Stimulated activated CD4-positive, alpha-beta T cell treated with anti-CD3 and anti-CD28 coated beads, TNF-alpha, amount 100 ng/mL, for 4 hours (primary cell): ENCODE measurements around the gene SMARCC2.
"Not testable (repeated sequence)": the region's sequence is repeated elsewhere in the genome, so short reads cannot be mapped to it uniquely, and the experiment has no call there.

ENCODE experiments used
- DNase-seq, 3 experiments: peaks; one replicate each; pipeline ENCODE4 v3.0.0-alpha.2; 2020; ENCODE audit warnings: low read depth in 3 of 3

SMARCC2 gene

DNA sequence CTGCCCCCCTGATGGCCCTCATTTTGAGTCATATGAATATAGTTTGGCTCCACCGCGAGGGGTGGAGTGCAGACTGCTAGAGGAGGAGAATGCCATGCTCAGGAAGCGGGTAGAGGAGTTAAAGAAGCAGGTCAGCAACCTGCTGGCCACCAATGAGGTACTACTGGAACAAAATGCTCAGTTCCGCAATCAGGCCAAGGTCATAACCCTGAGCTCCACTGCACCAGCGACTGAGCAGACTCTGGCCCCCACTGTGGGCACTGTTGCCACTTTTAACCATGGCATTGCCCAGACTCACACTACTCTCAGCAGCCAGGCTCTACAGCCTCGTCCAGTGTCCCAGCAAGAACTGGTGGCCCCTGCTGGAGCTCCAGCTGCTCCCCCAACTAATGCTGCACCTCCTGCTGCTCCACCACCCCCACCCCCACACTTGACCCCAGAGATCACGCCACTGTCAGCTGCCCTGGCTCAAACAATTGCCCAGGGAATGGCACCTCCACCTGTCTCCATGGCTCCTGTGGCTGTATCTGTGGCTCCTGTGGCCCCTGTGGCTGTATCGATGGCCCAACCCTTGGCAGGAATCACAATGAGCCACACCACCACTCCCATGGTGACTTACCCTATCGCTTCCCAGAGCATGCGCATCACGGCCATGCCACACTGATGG lies 67.9 kb downstream of the SMARCC2 start:
- DNase-seq, result no peak

DNA sequence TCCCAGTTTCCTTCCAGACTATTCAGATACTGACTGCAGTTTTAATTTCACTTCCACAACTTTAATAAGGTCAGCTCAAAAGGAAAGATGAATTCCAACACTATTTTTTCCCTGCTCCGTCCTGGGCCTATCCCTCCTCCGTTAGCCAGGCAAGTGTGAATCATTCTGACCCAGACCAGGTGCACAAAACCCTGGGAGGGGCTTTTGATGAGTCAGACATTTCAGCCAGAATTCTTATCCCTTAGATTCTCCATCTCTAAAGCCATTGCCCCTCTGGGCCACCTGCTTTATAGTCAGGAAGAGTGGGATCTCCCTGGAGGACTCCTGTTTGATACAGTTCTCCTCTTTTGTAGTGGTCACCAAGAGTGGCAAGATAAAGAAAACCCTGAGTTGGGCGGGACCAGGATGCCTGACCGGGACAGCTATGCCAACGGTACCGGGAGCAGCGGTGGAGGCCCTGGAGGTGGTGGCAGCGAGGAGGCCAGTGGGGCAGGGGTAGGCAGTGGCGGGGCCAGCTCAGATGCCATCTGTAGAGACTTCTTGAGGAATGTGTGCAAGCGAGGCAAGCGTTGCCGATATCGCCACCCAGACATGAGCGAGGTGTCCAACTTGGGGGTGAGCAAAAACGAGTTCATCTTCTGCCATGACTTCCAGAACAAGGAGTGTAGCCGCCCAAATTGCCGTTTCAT lies 69.0 kb downstream of the SMARCC2 start:
- DNase-seq, result no peak

DNA sequence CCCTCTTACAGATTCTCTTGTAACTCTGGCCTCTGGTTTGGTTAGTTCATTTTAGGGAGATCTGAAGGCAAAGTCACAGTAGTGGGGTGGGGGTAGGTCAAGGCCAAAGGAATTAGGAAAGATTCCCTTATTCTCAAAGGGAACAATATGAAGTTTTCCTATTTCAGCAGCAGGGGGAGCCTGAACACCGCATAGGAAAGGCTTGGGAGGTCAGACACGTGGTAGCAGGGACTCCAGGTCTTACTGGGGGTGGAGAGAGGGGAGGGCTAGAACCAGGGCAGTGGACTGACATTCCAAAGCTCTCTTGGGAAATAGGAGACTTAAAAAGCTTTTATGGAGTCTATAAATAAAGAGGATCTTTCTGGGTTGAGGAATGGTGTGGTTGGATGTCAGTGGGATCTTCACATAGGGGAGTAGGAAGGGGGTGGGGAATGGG lies 69.9 kb downstream of the SMARCC2 start:
- DNase-seq, result peak in 1 of 3 experiments; percentile 28

DNA sequence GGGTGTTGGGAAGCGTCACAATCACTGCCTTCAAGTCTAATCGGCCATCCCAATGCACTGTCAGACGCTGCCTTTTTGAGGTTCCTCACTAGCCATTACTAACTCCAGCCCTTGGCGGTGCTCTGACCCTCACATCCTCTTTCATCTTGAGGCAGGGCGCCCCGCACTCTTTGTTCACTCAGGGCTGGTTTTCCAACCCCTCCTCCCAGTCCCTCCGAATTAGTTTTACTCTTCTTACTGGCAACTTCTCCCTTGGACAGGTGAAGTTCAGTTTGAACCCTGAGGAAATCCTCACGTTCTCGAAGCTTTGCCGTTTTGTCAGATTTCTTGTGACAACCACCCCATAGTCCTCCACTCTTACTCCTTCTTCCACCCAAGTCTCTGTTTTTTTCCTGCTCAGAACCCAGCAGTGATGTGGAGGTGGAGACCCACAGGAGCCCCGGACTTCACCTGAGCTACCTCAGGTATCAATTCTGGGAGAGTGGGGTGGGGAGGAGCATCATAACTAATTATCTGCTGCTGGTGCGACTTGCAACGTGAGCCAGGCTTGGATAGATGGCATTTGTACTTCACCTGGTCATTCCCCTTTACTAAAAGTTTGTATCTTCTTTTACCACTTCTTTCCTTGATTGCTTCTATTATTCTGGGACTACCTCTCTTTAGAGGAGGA lies 70.5 kb downstream of the SMARCC2 start:
- no peak for DNase-seq

DNA sequence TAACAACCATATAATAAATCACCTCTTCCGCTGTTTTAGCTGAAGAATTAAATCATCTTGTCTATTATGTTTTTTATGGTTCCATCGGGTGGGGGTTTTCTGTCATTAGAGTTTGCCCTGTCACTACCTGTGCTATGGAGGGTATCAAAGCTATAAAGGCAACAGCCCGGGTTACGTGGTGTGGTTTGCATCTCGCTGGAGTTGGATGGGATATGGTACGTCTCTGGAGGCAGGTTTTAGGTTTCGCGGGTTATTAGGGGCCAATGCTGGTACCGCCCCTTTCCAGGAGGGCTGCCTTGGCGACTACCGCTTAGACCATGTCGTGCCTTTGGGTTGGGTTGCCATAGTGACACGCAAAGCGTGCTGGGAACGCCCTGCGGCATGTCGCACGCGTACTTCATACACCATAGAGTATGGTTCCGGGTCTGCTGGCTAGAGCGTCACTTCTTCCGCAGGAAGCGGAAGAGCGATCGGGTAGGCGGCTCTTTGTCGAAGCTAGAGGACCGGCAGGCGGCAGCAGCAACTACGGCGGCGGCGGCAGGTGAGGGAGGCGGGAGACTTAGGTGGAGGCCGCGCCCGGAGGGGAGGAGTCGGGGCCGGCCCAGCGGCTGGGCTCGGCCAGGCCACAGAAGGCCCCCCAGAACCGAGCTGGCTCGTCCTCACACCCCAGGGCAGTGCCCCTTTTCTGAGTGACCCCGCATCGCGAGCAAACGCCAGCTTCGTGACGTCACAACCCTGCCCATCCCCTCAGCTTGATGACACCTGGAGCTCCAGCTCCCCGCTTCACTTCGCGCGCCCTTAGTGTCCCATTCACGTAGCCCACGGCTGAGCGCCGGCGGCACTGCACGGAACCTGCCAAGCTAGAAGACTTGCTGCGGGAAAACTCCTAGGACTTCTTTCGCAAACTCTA lies 71.2 kb downstream of the SMARCC2 start, which contains the start of gene ZC3H10:
ZC3H10 (plus strand) TSS at position 489 of the 910 bp plus-strand sequence. CDS start 2,297 bp downstream, outside the sequence.
- peak; percentile 85 to 96 (median 93) for DNase-seq

DNA sequence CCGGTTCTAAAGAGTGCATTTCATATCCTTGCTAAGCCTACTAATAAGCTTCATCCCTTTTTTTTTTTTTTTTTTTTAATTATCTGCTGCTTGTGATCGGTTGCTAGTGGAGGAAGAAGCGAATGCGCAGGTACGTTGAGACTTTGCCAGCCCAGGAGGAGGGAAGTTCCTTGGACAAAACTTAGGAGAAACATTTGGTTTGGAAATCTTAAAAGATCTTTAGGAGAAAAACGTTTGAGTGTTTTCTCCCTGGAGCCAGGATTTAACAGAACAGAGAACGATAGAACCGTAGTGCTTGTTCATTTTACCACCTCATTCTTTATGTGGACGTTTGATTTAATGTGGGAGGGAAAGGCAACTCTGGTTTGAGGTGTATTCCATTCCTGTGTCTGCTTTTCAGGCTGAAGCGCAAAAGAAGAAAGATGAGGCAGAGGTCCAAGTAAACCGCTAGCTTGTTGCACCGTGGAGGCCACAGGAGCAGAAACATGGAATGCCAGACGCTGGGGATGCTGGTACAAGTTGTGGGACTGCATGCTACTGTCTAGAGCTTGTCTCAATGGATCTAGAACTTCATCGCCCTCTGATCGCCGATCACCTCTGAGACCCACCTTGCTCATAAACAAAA lies 72.1 kb downstream of the SMARCC2 start:
- DNase-seq, result not testable (repeated sequence)

DNA sequence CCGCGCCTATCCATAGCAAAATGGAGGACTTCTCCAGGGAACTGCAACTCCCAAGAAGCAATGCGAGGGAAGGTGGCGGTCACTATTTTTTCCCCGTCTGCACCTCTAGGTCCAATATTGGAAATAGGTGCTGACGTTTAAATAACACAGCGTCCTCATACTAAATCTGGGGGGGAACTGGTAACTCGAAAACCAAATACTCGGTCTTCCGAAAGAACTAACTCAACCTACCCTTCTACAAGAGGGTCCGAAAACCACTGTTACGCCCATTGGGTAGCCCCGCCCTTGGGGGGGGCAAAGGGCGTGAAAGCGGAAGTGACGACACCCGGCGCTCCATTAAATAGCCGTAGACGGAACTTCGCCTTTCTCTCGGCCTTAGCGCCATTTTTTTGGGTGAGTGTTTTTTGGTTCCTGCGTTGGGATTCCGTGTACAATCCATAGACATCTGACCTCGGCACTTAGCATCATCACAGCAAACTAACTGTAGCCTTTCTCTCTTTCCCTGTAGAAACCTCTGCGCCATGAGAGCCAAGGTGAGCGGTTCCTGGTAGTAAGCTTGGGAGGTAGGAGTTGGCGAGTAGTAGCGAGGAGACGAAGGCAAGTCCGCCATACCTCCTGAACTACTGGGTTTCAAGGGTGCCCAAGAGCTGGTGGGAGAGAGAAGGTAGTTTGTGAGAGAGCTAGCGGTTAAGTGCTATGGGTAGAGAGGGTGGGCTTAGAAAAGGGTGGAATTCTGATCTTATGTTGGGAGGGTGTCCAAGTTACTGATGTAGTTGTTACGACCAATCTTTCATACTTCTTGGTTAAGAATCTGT lies 72.8 kb downstream of the SMARCC2 start, which contains the start of gene RPL41:
RPL41 (plus strand) TSS at position 367 of the 815 bp plus-strand sequence.
- peak; percentile 87 to 92 (median 90) for DNase-seq

DNA sequence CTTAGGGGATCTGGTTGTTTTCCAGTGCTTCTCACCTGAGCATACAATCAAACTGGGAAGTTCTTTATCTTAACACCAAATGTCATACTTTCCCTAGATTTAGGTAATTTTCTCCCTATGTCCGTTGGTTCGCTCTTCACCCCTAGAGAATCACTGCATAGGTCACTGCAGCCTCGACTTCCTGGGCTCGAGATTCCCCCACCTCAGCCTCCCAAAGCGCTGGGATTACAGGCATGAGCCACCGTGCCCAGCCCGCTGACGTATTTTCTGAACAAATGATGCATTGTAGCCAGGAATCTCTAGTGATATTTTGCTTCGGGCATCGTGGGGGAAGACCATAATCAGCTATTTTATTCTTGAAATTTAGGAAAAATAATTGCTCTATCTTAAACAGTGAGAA lies 74.0 kb downstream of the SMARCC2 start:
- DNase-seq, result no peak

DNA sequence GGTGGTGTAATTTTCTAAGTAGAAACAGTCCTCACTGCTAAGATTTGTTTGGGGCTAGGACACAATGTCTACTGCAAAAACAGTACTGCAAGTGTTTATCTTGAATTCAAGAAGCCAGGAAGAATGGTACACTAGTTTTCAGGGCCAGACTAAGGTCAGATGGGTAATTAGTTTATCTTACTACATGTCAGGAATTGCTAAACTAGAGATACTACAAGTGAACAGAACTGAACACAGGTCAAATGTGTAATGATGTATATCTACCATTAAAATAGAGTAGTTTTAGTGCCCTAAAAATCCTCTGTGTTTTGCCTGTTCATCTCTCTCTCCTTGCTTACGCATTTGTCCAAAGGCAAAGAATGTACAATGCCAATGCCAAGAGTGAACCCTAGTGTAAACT lies 75.2 kb downstream of the SMARCC2 start:
- no peak for DNase-seq
